ENCODE data around the gene NID1. TPM values are rescaled to one million over a fixed set of nuclear protein-coding genes. Genes with fewer than 3 reads are reported as not detected.
"Not testable (repeated sequence)": the region's sequence is repeated elsewhere in the genome, so short reads cannot be mapped to it uniquely, and the experiment has no call there.

Gene NID1
- total RNA-seq, 1 donor from 2014 or later, result 32.5 TPM

DNA sequence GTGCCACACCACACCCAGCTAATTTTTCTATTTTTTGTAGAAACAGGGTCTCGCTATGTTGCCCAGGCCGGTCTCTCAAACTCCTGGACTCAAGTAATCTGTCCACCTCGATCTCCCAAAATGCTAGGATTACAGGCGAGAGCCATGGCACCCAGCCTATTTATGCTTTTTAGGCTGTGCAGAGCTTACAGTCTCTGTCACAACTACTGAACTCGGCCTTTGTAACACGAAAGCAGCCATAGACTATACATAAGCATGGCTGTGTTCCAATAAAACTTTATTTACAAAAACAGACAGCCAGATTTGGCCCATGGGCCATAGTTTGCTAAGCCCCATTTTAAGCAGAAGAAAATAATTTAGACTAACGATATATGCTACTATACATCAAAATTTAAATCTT lies 54.4 kb downstream of the NID1 start:
- H3K27me3 Mint-ChIP-seq (ENCODE audit: insufficient read depth, low read depth), result no peaks in the 10 kb centered on the region

GRCh38 chr1:236009857-236010256 lies 55.0 kb downstream of the NID1 start:
- Histone ChIP-seq H3K4me3 (no peak overlapping the region), H3K4me1 (no peaks in the 10 kb centered on the region), H3K79me2 (ENCODE audit: low read depth) (no peaks in the 10 kb centered on the region), H3K27ac (no peak overlapping the region), H3K9ac (no peak overlapping the region), H3K36me3 (no peaks in the 10 kb centered on the region), H3K27me3 (no peaks in the 10 kb centered on the region), H4K20me1 (ENCODE audit: low read depth) (no peaks in the 10 kb centered on the region), H3K4me2 (no peak overlapping the region), H3K9me3 (ENCODE audit: low read depth) (no peaks in the 10 kb centered on the region), H3F3A (ENCODE audit: low read depth) (no peaks in the 10 kb centered on the region), H2AFZ (replicated peaks) (no peak overlapping the region)
- TF ChIP-seq, protein P1, sequence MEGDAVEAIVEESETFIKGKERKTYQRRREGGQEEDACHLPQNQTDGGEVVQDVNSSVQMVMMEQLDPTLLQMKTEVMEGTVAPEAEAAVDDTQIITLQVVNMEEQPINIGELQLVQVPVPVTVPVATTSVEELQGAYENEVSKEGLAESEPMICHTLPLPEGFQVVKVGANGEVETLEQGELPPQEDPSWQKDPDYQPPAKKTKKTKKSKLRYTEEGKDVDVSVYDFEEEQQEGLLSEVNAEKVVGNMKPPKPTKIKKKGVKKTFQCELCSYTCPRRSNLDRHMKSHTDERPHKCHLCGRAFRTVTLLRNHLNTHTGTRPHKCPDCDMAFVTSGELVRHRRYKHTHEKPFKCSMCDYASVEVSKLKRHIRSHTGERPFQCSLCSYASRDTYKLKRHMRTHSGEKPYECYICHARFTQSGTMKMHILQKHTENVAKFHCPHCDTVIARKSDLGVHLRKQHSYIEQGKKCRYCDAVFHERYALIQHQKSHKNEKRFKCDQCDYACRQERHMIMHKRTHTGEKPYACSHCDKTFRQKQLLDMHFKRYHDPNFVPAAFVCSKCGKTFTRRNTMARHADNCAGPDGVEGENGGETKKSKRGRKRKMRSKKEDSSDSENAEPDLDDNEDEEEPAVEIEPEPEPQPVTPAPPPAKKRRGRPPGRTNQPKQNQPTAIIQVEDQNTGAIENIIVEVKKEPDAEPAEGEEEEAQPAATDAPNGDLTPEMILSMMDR (IDR thresholded peaks at IDR 0.05), result no peak
- TF ChIP-seq EZH2 (IDR thresholded peaks at IDR 0.05) (no peak), EZH2phosphoT487 (IDR thresholded peaks at IDR 0.05) (no peak)
- Mint-ChIP-seq H3K36me3 (peaks cover 6% of the 10 kb centered on the region), H3K27ac (no peak overlapping the region), H3K4me1 (no peaks in the 10 kb centered on the region), H3K9me3 (no peaks in the 10 kb centered on the region), H3K4me3 (no peak overlapping the region), H3K27me3 (ENCODE audit: insufficient read depth, low read depth) (no peaks in the 10 kb centered on the region)
- no peak for DNase-seq (ENCODE audit: low spot score)

More for the DNA sequence above, 54.4 kb downstream of the NID1 start:
- H3K9me3 ChIP-seq (ENCODE audit: low read depth), result no peaks in the 10 kb centered on the region
- no peak overlapping the region for H3K27ac ChIP-seq
- no peak overlapping the region for H3K9ac ChIP-seq
- TF ChIP-seq EZH2 (IDR thresholded peaks at IDR 0.05) (no peak), EZH2phosphoT487 (IDR thresholded peaks at IDR 0.05) (no peak)
- TF ChIP-seq, protein P1 (IDR thresholded peaks at IDR 0.05), result no peak
- no peak overlapping the region for H2AFZ ChIP-seq (replicated peaks)
- H3K4me3 ChIP-seq, result no peak overlapping the region
- H3K4me1 ChIP-seq, result no peaks in the 10 kb centered on the region
- no peaks in the 10 kb centered on the region for H3F3A ChIP-seq (ENCODE audit: low read depth)
- H3K4me1 Mint-ChIP-seq, result no peaks in the 10 kb centered on the region
- no peak for DNase-seq (ENCODE audit: low spot score)
- no peak overlapping the region for H3K4me2 ChIP-seq
- H3K36me3 ChIP-seq, result no peaks in the 10 kb centered on the region
- H3K27me3 ChIP-seq, result no peaks in the 10 kb centered on the region
- no peak overlapping the region for H3K27ac Mint-ChIP-seq
- H3K9me3 Mint-ChIP-seq, result no peaks in the 10 kb centered on the region
- no peaks in the 10 kb centered on the region for H3K79me2 ChIP-seq (ENCODE audit: low read depth)
- H3K36me3 Mint-ChIP-seq, result peaks cover 9% of the 10 kb centered on the region
- H3K4me3 Mint-ChIP-seq, result no peak overlapping the region
- no peaks in the 10 kb centered on the region for H4K20me1 ChIP-seq (ENCODE audit: low read depth)

GRCh38 chr1:236009191-236009590 lies 55.7 kb downstream of the NID1 start:
- Histone ChIP-seq H3K9me3 (ENCODE audit: low read depth) (no peaks in the 10 kb centered on the region), H3K4me2 (no peak overlapping the region), H2AFZ (replicated peaks) (no peak overlapping the region), H3K4me1 (no peaks in the 10 kb centered on the region), H3K79me2 (ENCODE audit: low read depth) (no peaks in the 10 kb centered on the region), H3F3A (ENCODE audit: low read depth) (no peaks in the 10 kb centered on the region), H3K36me3 (no peaks in the 10 kb centered on the region), H3K27me3 (no peaks in the 10 kb centered on the region), H3K27ac (no peak overlapping the region), H3K9ac (no peak overlapping the region), H4K20me1 (ENCODE audit: low read depth) (no peaks in the 10 kb centered on the region), H3K4me3 (no peak overlapping the region)
- no peak for TF ChIP-seq EZH2 (IDR thresholded peaks at IDR 0.05)
- H3K36me3 Mint-ChIP-seq, result peaks cover 4% of the 10 kb centered on the region
- H3K9me3 Mint-ChIP-seq, result no peaks in the 10 kb centered on the region
- H3K27me3 Mint-ChIP-seq (ENCODE audit: insufficient read depth, low read depth), result no peaks in the 10 kb centered on the region
- H3K27ac Mint-ChIP-seq, result no peak overlapping the region
- H3K4me3 Mint-ChIP-seq, result no peak overlapping the region
- H3K4me1 Mint-ChIP-seq, result no peaks in the 10 kb centered on the region
- DNase-seq (ENCODE audit: low spot score), result no peak

- Histone ChIP-seq H4K20me1 (ENCODE audit: low read depth) (no peaks in the 10 kb centered on the region), H3K4me1 (no peaks in the 10 kb centered on the region), H3K79me2 (ENCODE audit: low read depth) (no peaks in the 10 kb centered on the region), H3K27ac (no peak overlapping the region), H3K4me2 (no peak overlapping the region), H2AFZ (replicated peaks) (no peak overlapping the region), H3K4me3 (no peak overlapping the region), H3F3A (ENCODE audit: low read depth) (no peaks in the 10 kb centered on the region), H3K9me3 (ENCODE audit: low read depth) (no peaks in the 10 kb centered on the region), H3K27me3 (no peaks in the 10 kb centered on the region), H3K36me3 (no peaks in the 10 kb centered on the region), H3K9ac (no peak overlapping the region)
- DNase-seq (ENCODE audit: low spot score), result no peak
- Mint-ChIP-seq H3K9me3 (no peaks in the 10 kb centered on the region), H3K27ac (no peak overlapping the region), H3K27me3 (ENCODE audit: insufficient read depth, low read depth) (no peaks in the 10 kb centered on the region), H3K4me1 (no peaks in the 10 kb centered on the region), H3K4me3 (no peak overlapping the region), H3K36me3 (peaks cover 4% of the 10 kb centered on the region)
- TF ChIP-seq EZH2phosphoT487 (IDR thresholded peaks at IDR 0.05), result no peak
- TF ChIP-seq EZH2 (IDR thresholded peaks at IDR 0.05), result no peak
- TF ChIP-seq, protein P1 (IDR thresholded peaks at IDR 0.05), result no peak
Measured at GRCh38 chr1:236007781-236008180, 57.1 kb downstream of the NID1 start.

- H3K4me1 Mint-ChIP-seq; H3K9ac ChIP-seq; H3K27ac ChIP-seq; H3K4me2 ChIP-seq; H3K27me3 Mint-ChIP-seq (ENCODE audit: insufficient read depth, low read depth); H3K79me2 ChIP-seq (ENCODE audit: low read depth); H3K27ac Mint-ChIP-seq; H3K9me3 Mint-ChIP-seq; H3K36me3 Mint-ChIP-seq; H3K27me3 ChIP-seq; H3F3A ChIP-seq (ENCODE audit: low read depth); H3K4me3 Mint-ChIP-seq; H3K4me3 ChIP-seq; DNase-seq (ENCODE audit: low spot score); H3K9me3 ChIP-seq (ENCODE audit: low read depth); H3K4me1 ChIP-seq; H4K20me1 ChIP-seq (ENCODE audit: low read depth); H3K36me3 ChIP-seq; H2AFZ ChIP-seq (replicated peaks): not testable (repeated sequence)
Measured at GRCh38 chr1:236003058-236003457, 61.8 kb downstream of the NID1 start.
